Dermis microvascular lymphatic vessel endothelial cell (primary cell): ENCODE results near the gene PTPRU. TPM values are rescaled to one million over a fixed set of nuclear protein-coding genes. Genes with fewer than 3 reads are reported as not detected.

Experiments
- DNase-seq, 2 donors: peaks; one replicate each; pipeline versions ENCODE4 v3.0.0 to v3.0.0-alpha.2; 2010; ENCODE audit warnings: low read depth in 2 of 2
- total RNA-seq: library from RNA; depleted of rRNA; stranded (reverse); fragments of >200 nt; gene quantifications from 2 replicates; pipeline ENCODE4 v1.2.1, GENCODE V29; 2014

Gene PTPRU
- total RNA-seq, 1 donor from 2014 or later, result 3.1 TPM

DNA sequence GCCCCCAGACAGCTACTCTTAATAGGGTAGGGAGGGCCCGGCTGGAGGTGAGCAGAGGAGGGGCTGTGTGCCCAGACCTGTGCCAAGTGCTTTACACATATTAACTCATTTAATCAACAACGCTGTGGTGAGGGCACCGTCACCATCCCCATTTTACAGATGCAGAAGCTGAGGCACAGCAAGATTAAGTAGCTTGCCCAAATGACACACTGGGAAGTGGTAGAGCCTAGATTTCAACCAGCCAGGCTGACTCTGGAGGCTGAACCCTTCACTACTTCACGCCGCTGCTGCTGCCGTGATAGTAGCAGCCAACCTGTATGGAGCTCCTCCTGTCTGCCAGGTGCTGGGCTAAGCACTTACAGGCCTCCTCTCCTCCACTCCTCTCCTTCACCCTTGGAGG is 127.2 kb downstream of the PTPRU start:
- DNase-seq, result no peak

DNA sequence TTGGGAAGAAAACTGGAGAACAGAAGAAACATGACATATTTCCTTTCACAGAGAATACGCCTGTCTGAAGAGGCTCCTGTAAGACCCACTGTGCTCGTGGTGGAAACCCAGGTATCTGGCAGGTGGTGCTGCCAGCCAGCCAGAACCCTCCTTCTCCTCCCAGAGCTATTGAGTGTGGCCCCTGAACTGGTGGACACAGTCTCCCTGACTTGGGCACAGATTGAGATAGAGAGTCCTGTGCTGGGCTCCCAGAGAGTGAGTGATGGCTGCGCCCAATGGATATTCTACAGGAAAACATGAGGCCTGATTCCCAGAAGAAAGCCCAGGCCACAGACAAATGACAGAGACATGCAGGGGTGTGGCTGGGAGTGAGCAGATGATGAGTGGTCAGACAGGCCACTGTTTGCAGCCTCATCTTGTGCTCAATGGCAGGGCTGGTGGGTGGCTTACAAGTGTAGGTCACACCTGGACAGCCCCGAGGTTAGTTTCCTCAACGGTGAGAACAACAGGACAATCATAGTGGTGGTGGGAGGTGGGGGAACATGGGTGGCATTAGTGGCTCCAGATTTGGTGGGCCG is 127.9 kb downstream of the PTPRU start:
- DNase-seq, result no peak

DNA sequence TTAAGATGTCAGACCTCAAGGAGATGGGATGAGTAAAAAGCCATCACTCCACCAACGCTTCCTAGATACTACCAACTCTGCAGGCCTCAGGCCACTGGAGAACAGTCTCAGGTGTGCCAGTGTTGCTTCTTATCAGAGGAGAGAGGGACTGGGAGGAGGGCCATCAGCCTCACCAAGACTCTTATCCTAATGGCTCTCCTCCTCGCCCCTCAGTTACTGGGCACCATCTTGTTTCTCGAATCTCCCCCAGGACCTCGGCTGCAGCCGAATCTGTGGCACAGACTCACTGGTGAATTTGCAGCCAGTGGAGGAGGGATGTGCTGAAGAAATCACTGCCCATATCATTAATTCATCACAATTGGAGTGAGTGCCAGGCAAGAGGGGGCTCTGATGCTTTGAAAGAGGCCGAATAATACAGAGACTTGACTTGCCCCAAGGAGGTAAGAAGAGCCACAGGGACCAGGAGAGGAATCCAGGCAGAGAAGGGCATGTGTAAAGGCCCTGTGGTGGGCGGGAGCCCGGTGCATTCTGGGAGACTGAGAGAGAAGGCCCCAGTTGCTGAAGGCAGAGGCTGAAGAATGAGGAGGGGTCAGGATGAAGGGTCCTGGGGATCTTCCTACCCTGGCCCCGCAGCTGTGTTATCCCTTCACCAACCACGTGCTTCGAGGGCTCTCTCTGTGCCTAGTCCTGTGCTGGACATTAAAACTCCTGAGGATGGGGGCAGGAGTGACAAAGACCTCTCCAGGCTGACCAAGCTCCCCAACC is 129.8 kb downstream of the PTPRU start:
- no peak for DNase-seq

DNA sequence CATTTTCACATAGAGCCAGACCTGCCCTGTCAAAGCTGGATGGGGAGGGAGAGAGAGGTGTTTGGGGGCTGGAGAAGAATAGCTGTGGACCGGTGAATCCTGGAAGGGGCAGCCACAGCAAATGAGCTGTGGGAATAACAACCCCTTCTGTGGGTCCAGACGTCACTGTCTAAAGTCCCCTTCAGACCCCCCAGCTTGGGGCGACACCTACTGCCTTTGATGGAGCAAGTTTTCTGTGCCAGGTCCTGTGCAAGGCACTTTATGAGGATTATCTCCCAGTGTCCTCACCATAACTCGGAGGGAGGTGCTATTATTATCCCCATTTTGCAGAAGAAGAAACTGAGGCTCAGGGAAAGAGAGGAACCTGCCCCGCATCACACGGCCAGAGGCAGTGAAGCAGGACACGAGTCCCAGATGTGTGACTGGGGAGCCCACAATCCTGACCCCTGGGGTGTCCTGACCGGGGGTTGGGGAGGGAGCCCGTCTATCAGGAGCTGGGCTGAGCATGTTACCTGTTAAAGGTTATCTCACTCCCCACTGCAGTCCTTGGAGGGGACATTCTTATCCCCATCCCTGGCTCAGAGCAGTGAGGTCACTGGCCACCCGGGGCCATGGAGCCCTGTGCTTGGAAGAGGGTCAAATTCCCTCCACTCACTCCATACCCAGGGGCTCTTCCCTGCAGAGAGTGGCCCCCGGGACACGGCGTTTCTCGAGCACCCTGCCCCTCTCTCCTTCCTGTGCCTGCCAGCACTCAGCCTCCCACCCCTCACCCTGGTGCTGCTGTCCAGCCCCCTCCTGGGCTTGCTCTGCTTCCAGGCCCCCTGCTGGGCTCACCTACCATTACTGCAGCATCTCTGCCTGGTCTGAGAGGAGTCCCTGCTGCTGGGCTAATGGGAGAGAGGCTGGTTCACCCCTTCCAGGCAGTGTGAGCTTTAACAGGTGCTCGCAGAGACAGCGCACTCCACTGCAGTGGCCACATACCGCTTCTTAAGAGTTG is 132.9 kb downstream of the PTPRU start:
- no peak for DNase-seq

DNA sequence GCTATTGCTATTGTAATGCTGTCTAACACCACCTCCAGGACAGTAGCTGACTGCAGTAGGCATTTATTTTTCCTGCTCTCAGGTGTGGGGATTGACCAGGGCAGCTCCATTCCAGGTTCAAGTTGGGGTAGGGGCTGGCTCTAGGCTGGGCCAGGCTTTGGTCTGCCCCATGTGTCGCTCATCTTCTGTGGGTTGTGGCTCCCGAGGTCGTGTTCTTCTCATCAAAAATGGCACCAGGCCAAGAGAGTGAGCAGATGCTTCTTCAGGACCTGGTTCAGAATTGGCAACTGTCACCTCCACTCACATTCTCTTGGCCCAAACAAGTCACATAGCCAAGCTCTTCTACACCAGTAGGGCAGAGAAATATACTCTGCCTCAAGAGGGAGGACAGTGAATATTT is 133.7 kb downstream of the PTPRU start:
- no peak for DNase-seq

DNA sequence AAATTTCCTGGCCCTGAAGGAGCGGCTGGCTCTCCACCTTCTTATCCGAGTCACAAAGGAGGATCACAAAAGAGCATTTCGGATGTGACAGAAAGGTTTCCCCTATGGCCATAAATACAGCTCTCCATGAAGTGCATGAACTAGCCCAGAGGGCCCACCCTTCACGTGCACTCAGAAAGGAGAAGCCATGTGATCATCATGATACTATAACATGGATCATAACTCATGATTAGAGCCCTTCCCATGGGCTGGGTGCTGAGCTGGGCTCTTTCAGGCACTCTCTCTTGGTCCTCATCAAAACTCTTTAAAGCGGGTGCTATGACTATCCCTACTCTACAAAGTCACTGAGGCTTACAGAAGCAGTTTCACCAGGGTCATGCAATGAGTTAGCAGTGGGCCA is 135.0 kb downstream of the PTPRU start:
- no peak for DNase-seq

DNA sequence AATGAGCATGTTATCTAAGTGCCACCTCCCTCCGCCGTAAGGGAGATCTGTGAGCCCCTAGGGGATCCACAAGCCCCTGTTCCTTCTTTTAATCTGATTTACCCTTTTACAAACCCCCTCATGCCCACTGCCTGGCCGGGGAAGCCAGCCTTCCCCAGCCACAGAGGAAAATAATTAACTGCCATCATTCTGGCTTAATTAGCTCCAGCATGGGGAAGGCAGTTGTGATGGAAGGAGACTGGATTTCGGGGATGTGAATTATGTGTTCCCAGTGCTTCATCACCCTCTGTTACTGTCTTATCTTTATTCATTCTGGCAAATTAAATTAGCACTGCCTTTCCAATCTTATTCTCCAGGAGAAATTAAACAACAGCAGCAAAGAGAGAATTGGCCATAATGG is 135.8 kb downstream of the PTPRU start:
- no peak for DNase-seq

Other genes starting within 250 kb of the PTPRU start
- gene TMEM200B, start 112.6 kb upstream of the PTPRU start, total RNA-seq, result 0.13 TPM in 2 replicates
- 25.3 and 28.7 TPM in 2 replicates for gene SRSF4, start 54.6 kb upstream of the PTPRU start, total RNA-seq
- gene MECR, start 5.6 kb upstream of the PTPRU start, total RNA-seq, result 15.0 and 18.7 TPM in 2 replicates